Measurements from ENCODE around the gene RSAD1.

Gene RSAD1

GRCh38 chr17:50491505-50491904 lies 12.8 kb downstream of the RSAD1 start:
- Histone ChIP-seq H3K4me3 (ENCODE audit: low read length) (no peak overlapping the region), H3K27ac (ENCODE audit: low read depth, low read length) (no peak overlapping the region), H3K9me2 (replicated peaks; ENCODE audit: control insufficient read depth, low read length) (no peaks in the 10 kb centered on the region), H3K27me3 (ENCODE audit: control insufficient read depth, low read length) (peaks cover 5% of the 10 kb centered on the region; the same call in 1 of the 2 replicates), H3K4me2 (ENCODE audit: low read length) (no peak overlapping the region), H3K4me1 (ENCODE audit: control insufficient read depth, low read length) (no peaks in the 10 kb centered on the region), H3K9me3 (ENCODE audit: control insufficient read depth, insufficient read depth, low read length) (no peaks in the 10 kb centered on the region), H3K36me3 (ENCODE audit: control insufficient read depth, low read length) (no peaks in the 10 kb centered on the region), H4K20me1 (ENCODE audit: control insufficient read depth, insufficient read depth, low read depth, low read length) (no peaks in the 10 kb centered on the region), H3F3A (ENCODE audit: control insufficient read depth, insufficient read depth) (no peaks in the 10 kb centered on the region), H3K79me2 (ENCODE audit: control insufficient read depth, low read length) (no peaks in the 10 kb centered on the region)
- TF ChIP-seq CTCF (IDR thresholded peaks at IDR 0.05; ENCODE audit: low read depth, low read length, poor library complexity, severe bottlenecking) (no peak), EZH2phosphoT487 (IDR thresholded peaks at IDR 0.05; ENCODE audit: borderline replicate concordance, low read length) (no peak)

GRCh38 chr17:50492214-50492613 lies 13.6 kb downstream of the RSAD1 start:
- Histone ChIP-seq H3K4me3 (ENCODE audit: low read length) (no peak overlapping the region), H3K4me1 (ENCODE audit: control insufficient read depth, low read length) (no peaks in the 10 kb centered on the region), H3K9me3 (ENCODE audit: control insufficient read depth, insufficient read depth, low read length) (no peaks in the 10 kb centered on the region), H3K9me2 (replicated peaks; ENCODE audit: control insufficient read depth, low read length) (no peaks in the 10 kb centered on the region), H3K27ac (ENCODE audit: low read depth, low read length) (no peak overlapping the region), H3K36me3 (ENCODE audit: control insufficient read depth, low read length) (no peaks in the 10 kb centered on the region), H3F3A (ENCODE audit: control insufficient read depth, insufficient read depth) (no peaks in the 10 kb centered on the region), H3K79me2 (ENCODE audit: control insufficient read depth, low read length) (no peaks in the 10 kb centered on the region), H4K20me1 (ENCODE audit: control insufficient read depth, insufficient read depth, low read depth, low read length) (no peaks in the 10 kb centered on the region), H3K4me2 (ENCODE audit: low read length) (no peak overlapping the region), H3K27me3 (ENCODE audit: control insufficient read depth, low read length) (peaks cover 5% of the 10 kb centered on the region; the same call in 1 of the 2 replicates)
- TF ChIP-seq EZH2phosphoT487 (IDR thresholded peaks at IDR 0.05; ENCODE audit: borderline replicate concordance, low read length) (no peak), CTCF (IDR thresholded peaks at IDR 0.05; ENCODE audit: low read depth, low read length, poor library complexity, severe bottlenecking) (no peak)

- no peak overlapping the region for H3K4me2 ChIP-seq (ENCODE audit: low read length)
- peaks cover 5% of the 10 kb centered on the region; the same call in 1 of the 2 replicates for H3K27me3 ChIP-seq (ENCODE audit: control insufficient read depth, low read length)
- H3K4me1 ChIP-seq (ENCODE audit: control insufficient read depth, low read length), result no peaks in the 10 kb centered on the region
- H3F3A ChIP-seq (ENCODE audit: control insufficient read depth, insufficient read depth), result no peaks in the 10 kb centered on the region
- no peak overlapping the region for H3K4me3 ChIP-seq (ENCODE audit: low read length)
- H3K9me2 ChIP-seq (replicated peaks; ENCODE audit: control insufficient read depth, low read length), result no peaks in the 10 kb centered on the region
- H3K36me3 ChIP-seq (ENCODE audit: control insufficient read depth, low read length), result no peaks in the 10 kb centered on the region
- no peaks in the 10 kb centered on the region for H3K79me2 ChIP-seq (ENCODE audit: control insufficient read depth, low read length)
- TF ChIP-seq EZH2phosphoT487 (IDR thresholded peaks at IDR 0.05; ENCODE audit: borderline replicate concordance, low read length), result no peak
- TF ChIP-seq CTCF (IDR thresholded peaks at IDR 0.05; ENCODE audit: low read depth, low read length, poor library complexity, severe bottlenecking), result no peak
- H4K20me1 ChIP-seq (ENCODE audit: control insufficient read depth, insufficient read depth, low read depth, low read length), result no peaks in the 10 kb centered on the region
- no peaks in the 10 kb centered on the region for H3K9me3 ChIP-seq (ENCODE audit: control insufficient read depth, insufficient read depth, low read length)
- H3K27ac ChIP-seq (ENCODE audit: low read depth, low read length), result no peak overlapping the region
Observed at GRCh38 chr17:50493744-50494143, 15.1 kb downstream of the RSAD1 start.
